H1 (cell line): Measurements from ENCODE around the gene PLEKHS1.

Experiments
- ATF2 ChIP-seq: IDR thresholded peaks from 2 replicates; pipeline ENCODE4 v1.6.1; 2012; ENCODE audit warnings: low read length, inconsistent platforms
- BRCA1 ChIP-seq: IDR thresholded peaks from 2 replicates; pipeline ENCODE4 v1.6.1; 2012; ENCODE audit warnings: low read depth, low read length, improper control_type of control experiment
- CBX8 ChIP-seq: fragments of 300-800, 300-1000 bp; sonication (generic); IDR thresholded peaks from 2 replicates; pipeline ENCODE4 v1.7.1; 2016; ENCODE audit warnings: low read depth, low read length, borderline replicate concordance
- CTCF ChIP-seq, 3 experiments: IDR thresholded peaks; 1 replicate in 2 of 3; 2 replicates in 1 of 3; pipeline versions ENCODE4 v1.5.1 to v1.6.1; 2011; ENCODE audit warnings: low read length in 3 of 3, mild to moderate bottlenecking in 3 of 3, inconsistent platforms in 2 of 3, low read depth in 1 of 3, moderate library complexity in 1 of 3; ENCODE audit not compliant: insufficient read depth in 1 of 3; ENCODE audit errors: control extremely low read depth in 1 of 3
- FOSL1 ChIP-seq: IDR thresholded peaks from 2 replicates; pipeline ENCODE4 v1.6.1; 2011; ENCODE audit warnings: mild to moderate bottlenecking, low read depth, low read length, moderate library complexity; ENCODE audit not compliant: insufficient read depth
- GABPA ChIP-seq: IDR thresholded peaks from 2 replicates; pipeline ENCODE4 v1.6.1; 2011; ENCODE audit warnings: mild to moderate bottlenecking, low read length, moderate library complexity, borderline replicate concordance; ENCODE audit not compliant: insufficient read depth
- JUND ChIP-seq: IDR thresholded peaks from 2 replicates; pipeline ENCODE4 v1.6.1; 2011; ENCODE audit warnings: mild to moderate bottlenecking, improper control_type of control experiment, low read length
- MAFK ChIP-seq: IDR thresholded peaks from 2 replicates; pipeline ENCODE4 v1.6.1; 2012; ENCODE audit warnings: low read depth, mild to moderate bottlenecking, improper control_type of control experiment, low read length
- POLR2A ChIP-seq, 2 experiments: IDR thresholded peaks; 1 replicate in 1 of 2; 2 replicates in 1 of 2; pipeline ENCODE4 v1.6.1; 2011; ENCODE audit warnings: low read depth in 2 of 2, low read length in 2 of 2, mild to moderate bottlenecking in 2 of 2; ENCODE audit errors: control extremely low read depth in 1 of 2
- POLR2AphosphoS5 ChIP-seq: IDR thresholded peaks from 2 replicates; pipeline ENCODE4 v1.6.1; 2011; ENCODE audit warnings: low read depth, low read length
- RNF2 ChIP-seq: fragments of 200-900, 300-1000 bp; sonication (generic); IDR thresholded peaks from 2 replicates; pipeline ENCODE4 v1.7.1; 2016; ENCODE audit warnings: borderline replicate concordance, low read depth, mild to moderate bottlenecking, antibody characterized with exemption, low read length; ENCODE audit not compliant: poor library complexity, severe bottlenecking; ENCODE audit errors: missing control alignments
- SUZ12 ChIP-seq: fragments of 200-600 bp; sonication (generic); IDR thresholded peaks from 2 replicates; pipeline ENCODE4 v1.6.1; 2012; ENCODE audit warnings: mild to moderate bottlenecking, inconsistent platforms, low read length, moderate library complexity, mixed read lengths
- TAF1 ChIP-seq: IDR thresholded peaks from 2 replicates; pipeline ENCODE4 v1.6.1; 2011; ENCODE audit warnings: mild to moderate bottlenecking, low read depth, low read length
- ZNF274 ChIP-seq: IDR thresholded peaks from 2 replicates; pipeline ENCODE4 v1.7.0; 2012; ENCODE audit warnings: low read length, borderline replicate concordance; ENCODE audit errors: extremely low read depth

- peak in 1 of 3 experiments; percentile 1; a peak in 1 of 4 replicates for TF ChIP-seq CTCF (IDR thresholded peaks at IDR 0.05; ENCODE audit: control extremely low read depth in 1 of 3, insufficient read depth in 1 of 3, low read depth in 1 of 3, low read length in 3 of 3)
- TF ChIP-seq RNF2, result no peak
- no peak for TF ChIP-seq MAFK
- no peak for TF ChIP-seq ZNF274
- TF ChIP-seq FOSL1, result no peak
- TF ChIP-seq POLR2A (IDR thresholded peaks at IDR 0.05; ENCODE audit: control extremely low read depth in 1 of 2, low read depth in 2 of 2, low read length in 2 of 2), result no peak
- TF ChIP-seq POLR2AphosphoS5, result no peak
- TF ChIP-seq ATF2, result no peak
- TF ChIP-seq BRCA1, result no peak
- TF ChIP-seq SUZ12, result no peak
- TF ChIP-seq GABPA, result no peak
- no peak for TF ChIP-seq JUND
- no peak for TF ChIP-seq TAF1
- TF ChIP-seq CBX8, result no peak
Observed at GRCh38 chr10:113780681-113781250, 29.3 kb downstream of the PLEKHS1 start.
